ENCODE measurements around the gene KIAA1210. TPM values are rescaled to one million over a fixed set of nuclear protein-coding genes. Genes with fewer than 3 reads are reported as not detected.

The KIAA1210 gene
- total RNA-seq, 1 experiment from 2014 or later = not detected

DNA sequence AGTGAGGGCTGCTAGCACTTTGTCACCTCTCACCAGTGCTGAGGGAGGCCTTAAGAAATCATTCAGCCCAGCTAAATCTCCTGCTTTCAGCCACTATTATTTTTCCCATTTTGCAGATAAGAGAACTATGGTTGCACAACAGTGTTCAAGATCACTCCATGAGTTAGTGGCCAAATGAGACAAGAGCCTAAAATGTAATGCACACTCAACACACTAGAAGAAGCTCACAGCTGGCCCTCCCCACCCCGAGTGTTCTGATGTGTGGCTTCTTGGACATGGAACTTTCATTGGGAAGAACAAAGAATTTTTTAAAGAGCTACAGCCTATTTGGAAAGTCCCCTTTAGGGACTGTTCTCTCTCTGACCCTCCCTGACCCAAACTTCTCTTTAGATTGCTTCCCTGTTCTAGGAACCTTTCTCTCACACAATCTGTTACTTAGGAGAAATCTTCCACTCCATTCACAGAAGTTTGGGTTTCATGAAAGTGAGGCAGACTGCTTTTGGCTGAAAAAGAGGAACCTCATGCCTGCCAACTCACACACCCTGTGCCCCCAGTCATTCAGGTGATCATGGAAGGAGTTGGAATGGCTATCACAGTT lies 98.8 kb downstream of the KIAA1210 start:
- no TSS peak for BruUV-seq (replicated peaks)
- ChIA-PET POLR2A (ENCODE audit: low non-redundant PET) (no interaction called here), CTCF (interaction anchor here (0.6 to 0.7 kb wide), 2 partner anchors 427 to 917 kb away, joined by 3 to 6 read pairs; no protein-coding TSS in a partner anchor)
- H3K4me1 ChIP-seq (ENCODE audit: insufficient read depth, low read length, poor library complexity, severe bottlenecking) = no peaks in the 10 kb centered on the region
- H3K4me3 ChIP-seq (ENCODE audit: low read depth, low read length, poor library complexity, severe bottlenecking) = no peak overlapping the region
- intact Hi-C loops (cut with micrococcal nuclease; ENCODE audit: unreplicated experiment) = no loop called here
- no peaks in the 10 kb centered on the region for H3K27me3 ChIP-seq (replicated peaks; ENCODE audit: insufficient read depth, low read depth, low read length, poor library complexity)
- H3K36me3 ChIP-seq (ENCODE audit: insufficient read depth, low read length, poor library complexity, severe bottlenecking) = no peaks in the 10 kb centered on the region
- no peak overlapping the region for H3K27ac ChIP-seq (ENCODE audit: low read depth, low read length, poor library complexity, severe bottlenecking)
- no peak for DNase-seq (ENCODE audit: low spot score)
- H3K9me3 ChIP-seq (ENCODE audit: low read depth, low read length, poor library complexity, severe bottlenecking) = no peaks in the 10 kb centered on the region
- no peak for TF ChIP-seq EZH2 (IDR thresholded peaks at IDR 0.05; ENCODE audit: borderline replicate concordance, low read depth, low read length, poor library complexity, severe bottlenecking)
- TF ChIP-seq, protein P1, sequence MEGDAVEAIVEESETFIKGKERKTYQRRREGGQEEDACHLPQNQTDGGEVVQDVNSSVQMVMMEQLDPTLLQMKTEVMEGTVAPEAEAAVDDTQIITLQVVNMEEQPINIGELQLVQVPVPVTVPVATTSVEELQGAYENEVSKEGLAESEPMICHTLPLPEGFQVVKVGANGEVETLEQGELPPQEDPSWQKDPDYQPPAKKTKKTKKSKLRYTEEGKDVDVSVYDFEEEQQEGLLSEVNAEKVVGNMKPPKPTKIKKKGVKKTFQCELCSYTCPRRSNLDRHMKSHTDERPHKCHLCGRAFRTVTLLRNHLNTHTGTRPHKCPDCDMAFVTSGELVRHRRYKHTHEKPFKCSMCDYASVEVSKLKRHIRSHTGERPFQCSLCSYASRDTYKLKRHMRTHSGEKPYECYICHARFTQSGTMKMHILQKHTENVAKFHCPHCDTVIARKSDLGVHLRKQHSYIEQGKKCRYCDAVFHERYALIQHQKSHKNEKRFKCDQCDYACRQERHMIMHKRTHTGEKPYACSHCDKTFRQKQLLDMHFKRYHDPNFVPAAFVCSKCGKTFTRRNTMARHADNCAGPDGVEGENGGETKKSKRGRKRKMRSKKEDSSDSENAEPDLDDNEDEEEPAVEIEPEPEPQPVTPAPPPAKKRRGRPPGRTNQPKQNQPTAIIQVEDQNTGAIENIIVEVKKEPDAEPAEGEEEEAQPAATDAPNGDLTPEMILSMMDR (conservative IDR thresholded peaks at IDR 0.05; ENCODE audit: low read depth, low read length) = no peak

Other genes with a start within 250 kb of the KIAA1210 start
- gene LONRF3, start 153.2 kb downstream of the KIAA1210 start, total RNA-seq (2021) = 0.11 TPM in 1 of 2 replicates, not detected in the other
- not detected in 2 replicates for gene CT47C1, start 54.8 kb downstream of the KIAA1210 start, total RNA-seq (2021)
- gene PGRMC1, start 108.5 kb upstream of the KIAA1210 start, total RNA-seq (2021) = 123 and 133 TPM in 2 replicates

All from A673 (cell line).